ENCODE data around the gene NACA. TPM values are rescaled to one million over a fixed set of nuclear protein-coding genes. Genes with fewer than 3 reads are reported as not detected.

NACA gene
- total and polyA plus RNA-seq, 2 of the 13 experiments (the other 11 are each of a cell fraction or from before 2014, with no cell fraction given) = 799 to 1,700 TPM

- no TSS peak for BruUV-seq (replicated peaks)
- no peak overlapping the region for H3K27ac ChIP-seq (ENCODE audit: extremely low read length, insufficient read depth, low read length)
- TF ChIP-seq ZNF430 (CRISPR knock-in tag; IDR thresholded peaks at IDR 0.05) (no peak), CCDC6 (CRISPR knock-in tag; IDR thresholded peaks at IDR 0.05) (no peak), NAIF1 (CRISPR knock-in tag; IDR thresholded peaks at IDR 0.05; ENCODE audit: borderline replicate concordance) (no peak), ZNF761 (CRISPR knock-in tag; conservative IDR thresholded peaks at IDR 0.05) (no peak), ELF1 (CRISPR knock-in tag; IDR thresholded peaks at IDR 0.05) (no peak), ZFP37 (CRISPR knock-in tag; IDR thresholded peaks at IDR 0.05; ENCODE audit: borderline replicate concordance) (no peak), ZUFSP (CRISPR knock-in tag; IDR thresholded peaks at IDR 0.05; ENCODE audit: borderline replicate concordance) (no peak), ERF (CRISPR knock-in tag; IDR thresholded peaks at IDR 0.05) (no peak), ZIK1 (CRISPR knock-in tag; IDR thresholded peaks at IDR 0.05; ENCODE audit: borderline replicate concordance, low read depth) (no peak), THAP7 (CRISPR knock-in tag; IDR thresholded peaks at IDR 0.05) (no peak)
- H3K9ac ChIP-seq (ENCODE audit: insufficient read depth, low read depth, low read length) = no peak overlapping the region
- DNase-seq (ENCODE audit: low spot score) (no peak), FAIRE-seq (no peak), ATAC-seq (no peak)
- H3K27me3 ChIP-seq (ENCODE audit: control insufficient read depth in 1 of 2, insufficient read depth in 2 of 2, low read length in 2 of 2) = no peaks in the 10 kb centered on the region
- no peaks in the 10 kb centered on the region for H3K9me3 ChIP-seq (ENCODE audit: low read length)
- no peak overlapping the region for H3K4me3 ChIP-seq (replicated peaks in 1 of 3; ENCODE audit: insufficient read depth in 1 of 3, low read depth in 2 of 3, low read length in 3 of 3)
- H4K20me1 ChIP-seq (ENCODE audit: insufficient read depth, low read length) = peaks cover 24% of the 10 kb centered on the region
- H2AFZ ChIP-seq (ENCODE audit: low read length) = no peak overlapping the region
- no peak overlapping the region for H3K4me2 ChIP-seq (ENCODE audit: low read depth, low read length)
- ChIA-PET CTCF (ENCODE audit: low intra/inter-chr PET ratio, low total read pairs) (no interaction called here), POLR2A (no interaction called here)
- peaks cover 22 to 58% of the 10 kb centered on the region in 2 experiments; a peak in 4 of 5 replicates for H3K36me3 ChIP-seq (replicated peaks in 1 of 2; ENCODE audit: control insufficient read depth in 1 of 2, insufficient read depth in 2 of 2, low read length in 2 of 2)
- peaks cover 62% of the 10 kb centered on the region for H3K79me2 ChIP-seq (ENCODE audit: insufficient read depth, low read length)
- intact Hi-C loops (cut with micrococcal nuclease; ENCODE audit: unreplicated experiment) (no loop called here), in situ Hi-C loops (cut with HindIII; ENCODE audit: extremely low pct_ligation_motif_present, low pct_unique_long_range_greater_than_20kb) (no loop called here)
- WGBS (ENCODE audit: low lambda C conversion rate) = 91% methylated on average over 2 of the region's 2 CpGs
- H3K4me1 ChIP-seq (ENCODE audit: insufficient read depth, low read length) = peaks cover 31% of the 10 kb centered on the region
Observed at GRCh38 chr12:56671608-56672007, 53.5 kb downstream of the NACA start.
